Astrocyte (in vitro differentiated cells and primary cell): ENCODE measurements around the gene RAD51B.

Experiments
- EZH2 ChIP-seq: IDR thresholded peaks from 2 replicates; pipeline ENCODE4 v1.6.1; 2012; ENCODE audit warnings: mild to moderate bottlenecking, low read length, inconsistent platforms; ENCODE audit not compliant: insufficient read depth
- TF ChIP-seq, protein P1 (sequence below): IDR thresholded peaks from 2 replicates; pipeline ENCODE4 v1.5.1; 2011; ENCODE audit warnings: low read depth, mild to moderate bottlenecking, inconsistent platforms, low read length, moderate library complexity; ENCODE audit not compliant: insufficient read depth

DNA sequence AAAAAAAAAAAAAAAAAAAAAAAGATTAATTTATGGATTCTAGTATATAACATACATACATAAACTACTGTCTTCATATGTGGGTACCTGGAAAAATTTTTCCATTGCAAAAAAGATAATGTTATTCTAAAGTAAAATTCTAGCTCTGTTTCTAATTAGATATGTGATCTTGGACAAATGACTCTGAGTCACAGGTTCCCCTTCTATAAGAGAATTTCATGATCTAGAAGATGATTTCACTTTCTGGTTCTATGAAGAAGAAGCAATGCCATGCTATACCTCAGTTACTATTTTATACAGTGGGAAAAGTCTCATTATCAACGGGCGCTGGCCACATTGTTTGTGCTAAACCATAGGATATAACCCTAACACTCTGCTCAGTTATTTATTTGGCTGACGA, 622.0 kb downstream of the RAD51B start:
- no peak for TF ChIP-seq EZH2
- TF ChIP-seq, protein P1, sequence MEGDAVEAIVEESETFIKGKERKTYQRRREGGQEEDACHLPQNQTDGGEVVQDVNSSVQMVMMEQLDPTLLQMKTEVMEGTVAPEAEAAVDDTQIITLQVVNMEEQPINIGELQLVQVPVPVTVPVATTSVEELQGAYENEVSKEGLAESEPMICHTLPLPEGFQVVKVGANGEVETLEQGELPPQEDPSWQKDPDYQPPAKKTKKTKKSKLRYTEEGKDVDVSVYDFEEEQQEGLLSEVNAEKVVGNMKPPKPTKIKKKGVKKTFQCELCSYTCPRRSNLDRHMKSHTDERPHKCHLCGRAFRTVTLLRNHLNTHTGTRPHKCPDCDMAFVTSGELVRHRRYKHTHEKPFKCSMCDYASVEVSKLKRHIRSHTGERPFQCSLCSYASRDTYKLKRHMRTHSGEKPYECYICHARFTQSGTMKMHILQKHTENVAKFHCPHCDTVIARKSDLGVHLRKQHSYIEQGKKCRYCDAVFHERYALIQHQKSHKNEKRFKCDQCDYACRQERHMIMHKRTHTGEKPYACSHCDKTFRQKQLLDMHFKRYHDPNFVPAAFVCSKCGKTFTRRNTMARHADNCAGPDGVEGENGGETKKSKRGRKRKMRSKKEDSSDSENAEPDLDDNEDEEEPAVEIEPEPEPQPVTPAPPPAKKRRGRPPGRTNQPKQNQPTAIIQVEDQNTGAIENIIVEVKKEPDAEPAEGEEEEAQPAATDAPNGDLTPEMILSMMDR: no peak
